ENCODE data around the gene WNT11.

The WNT11 gene

GRCh38 chr11:76243957-76244285 is 37.6 kb upstream of the WNT11 start:
- H3K27ac ChIP-seq: no peak overlapping the region
- ChIA-PET POLR2A (ENCODE audit: low non-redundant PET) (no interaction called here), CTCF (no interaction called here)
- DNase-seq (ENCODE audit: low spot score): no peak
- no peak for TF ChIP-seq CTCF (conservative IDR thresholded peaks at IDR 0.05; ENCODE audit: low read depth)

GRCh38 chr11:76243193-76243956 is 37.1 kb upstream of the WNT11 start:
- ChIA-PET POLR2A (ENCODE audit: low non-redundant PET) (no interaction called here), CTCF (no interaction called here)
- TF ChIP-seq CTCF (conservative IDR thresholded peaks at IDR 0.05; ENCODE audit: low read depth): no peak
- no peak for DNase-seq (ENCODE audit: low spot score)
- no peak overlapping the region for H3K27ac ChIP-seq

GRCh38 chr11:76242004-76242779 is 35.9 kb upstream of the WNT11 start:
- no peak for DNase-seq (ENCODE audit: low spot score)
- POLR2A ChIA-PET (ENCODE audit: low non-redundant PET): no interaction called here
- TF ChIP-seq CTCF (conservative IDR thresholded peaks at IDR 0.05; ENCODE audit: low read depth): no peak
- no peak overlapping the region for H3K27ac ChIP-seq
- CTCF ChIA-PET: no interaction called here

GRCh38 chr11:76241243-76242000 is 35.1 kb upstream of the WNT11 start:
- ChIA-PET POLR2A (ENCODE audit: low non-redundant PET) (no interaction called here), CTCF (no interaction called here)
- H3K27ac ChIP-seq: no peak overlapping the region
- DNase-seq (ENCODE audit: low spot score): no peak
- no peak for TF ChIP-seq CTCF (conservative IDR thresholded peaks at IDR 0.05; ENCODE audit: low read depth)

GRCh38 chr11:76240666-76241065 is 34.4 kb upstream of the WNT11 start:
- no peak for DNase-seq (ENCODE audit: low spot score)
- ChIA-PET POLR2A (ENCODE audit: low non-redundant PET) (no interaction called here), CTCF (interaction anchor here (0.6 kb wide), 1 partner anchor 1647 kb away, joined by 5 read pairs; no protein-coding TSS in a partner anchor)
- no peak overlapping the region for H3K27ac ChIP-seq
- no peak for TF ChIP-seq CTCF (conservative IDR thresholded peaks at IDR 0.05; ENCODE audit: low read depth)

GRCh38 chr11:76240161-76240540 is 33.8 kb upstream of the WNT11 start:
- no peak for TF ChIP-seq CTCF (conservative IDR thresholded peaks at IDR 0.05; ENCODE audit: low read depth)

More at GRCh38 chr11:76240161-76240540, 33.8 kb upstream of the WNT11 start:
- no peak overlapping the region for H3K27ac ChIP-seq
- DNase-seq (ENCODE audit: low spot score): no peak
- POLR2A ChIA-PET (ENCODE audit: low non-redundant PET): no interaction called here
- CTCF ChIA-PET: interaction anchor here (0.6 kb wide), 2 partner anchors 84 to 1647 kb away, joined by 3 to 5 read pairs; no protein-coding TSS in a partner anchor
